ENCODE measurements around the gene SLC39A3.

DNA sequence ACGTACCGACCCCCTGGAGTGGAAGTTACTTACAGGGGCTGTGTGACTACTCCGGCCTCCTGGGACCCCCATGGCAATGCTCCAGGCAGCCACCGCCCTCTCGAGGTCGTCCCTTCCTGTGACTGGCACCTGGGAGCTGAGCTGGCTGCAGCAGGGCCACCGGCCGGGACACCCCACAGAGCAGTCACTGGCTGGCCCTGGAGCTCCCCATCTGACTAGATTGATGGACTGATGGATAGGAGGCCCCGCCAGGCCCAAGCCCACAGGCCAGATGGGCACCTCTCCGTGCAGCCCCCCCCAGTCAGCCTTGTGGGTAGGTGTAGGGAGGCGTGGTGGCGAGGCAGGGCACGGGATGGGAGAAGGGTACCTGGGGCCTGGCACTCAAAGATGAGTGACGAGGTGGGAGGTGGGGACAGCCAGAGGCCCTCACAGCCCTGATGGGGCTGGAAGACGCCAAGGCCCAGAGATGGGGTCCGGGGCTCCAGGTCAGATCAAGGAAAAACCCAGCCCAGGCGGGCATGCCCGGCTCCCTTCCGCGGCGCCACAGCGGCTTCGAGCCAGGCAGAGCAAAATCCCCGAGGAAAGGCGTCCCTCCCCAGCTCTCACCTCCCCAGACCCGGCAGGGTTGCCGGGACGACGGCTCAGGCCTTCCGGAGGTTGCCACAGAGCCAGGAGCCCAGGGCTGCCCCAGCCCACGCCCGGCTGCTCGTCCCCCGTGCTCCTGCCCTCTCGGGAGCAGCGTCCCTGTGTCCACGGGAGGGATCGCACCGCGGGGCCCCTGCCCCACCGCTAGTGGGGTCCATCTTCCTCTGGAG, 8.4 kb downstream of the SLC39A3 start:
- TF ChIP-seq CTCF (IDR thresholded peaks at IDR 0.05; ENCODE audit: poor library complexity) = no peak
- no peak for TF ChIP-seq EZH2phosphoT487 (IDR thresholded peaks at IDR 0.05; ENCODE audit: low read depth, severe bottlenecking, unreplicated experiment)
